NCI-H510A treated with DMSO at 0.1 percent for 48 hours (cell line): ENCODE measurements around the gene GNGT2.

Experiments
- DNase-seq: peaks from one replicate; lab custom pipeline; 2025; lab: John Stamatoyannopoulos, UW

The GNGT2 gene

GRCh38 chr17:49170216-49170615 lies 40.2 kb downstream of the GNGT2 start:
- no peak for DNase-seq

- no peak for DNase-seq
Observed at GRCh38 chr17:49168706-49169105, 41.7 kb downstream of the GNGT2 start.

- DNase-seq = no peak
Observed at GRCh38 chr17:49165143-49165542, 45.2 kb downstream of the GNGT2 start.

- no peak for DNase-seq
Observed at GRCh38 chr17:49162866-49163265, 47.5 kb downstream of the GNGT2 start.

GRCh38 chr17:49157784-49158183 lies 52.6 kb downstream of the GNGT2 start:
- no peak for DNase-seq

GRCh38 chr17:49156256-49156655 lies 54.1 kb downstream of the GNGT2 start:
- DNase-seq = no peak
